Keratinocyte (primary cell): ENCODE data around the gene TLE1. TPM values are rescaled to one million over a fixed set of nuclear protein-coding genes. Genes with fewer than 3 reads are reported as not detected.

Source experiments
- DNase-seq: peaks from one replicate; pipeline ENCODE4 v3.0.0-alpha.2; 2011; ENCODE audit warnings: low read depth, missing footprints, low spot score
- FAIRE-seq: peaks from 2 replicates; lab custom pipeline; 2011; peaks lifted over from hg19 to GRCh38; lab: Jason Lieb, UNC
- H2AFZ ChIP-seq: 2 replicates; pipeline ENCODE4 v1.6.0; 2012; ENCODE audit warnings: low read length, control low read depth, inconsistent platforms; ENCODE audit not compliant: control insufficient read depth
- H3K27ac ChIP-seq: 2 replicates; pipeline ENCODE4 v1.5.1; 2011; ENCODE audit warnings: low read length; ENCODE audit not compliant: control insufficient read depth, insufficient read depth
- H3K27me3 ChIP-seq: 3 replicates; pipeline ENCODE4 v1.6.0; 2011; ENCODE audit warnings: low read length; ENCODE audit not compliant: control insufficient read depth, insufficient read depth; ENCODE audit errors: extremely low read depth
- H3K36me3 ChIP-seq, 2 experiments: 2 replicates in 1 of 2; 3 replicates in 1 of 2; pipeline ENCODE4 v1.5.1; 2011; ENCODE audit warnings: low read length in 2 of 2, mild to moderate bottlenecking in 1 of 2; ENCODE audit not compliant: control insufficient read depth in 2 of 2, insufficient read depth in 2 of 2; ENCODE audit errors: extremely low read depth in 1 of 2
- H3K4me1 ChIP-seq: 3 replicates; pipeline ENCODE4 v1.5.1; 2011; ENCODE audit warnings: low read length; ENCODE audit not compliant: control insufficient read depth, insufficient read depth; ENCODE audit errors: extremely low read depth
- H3K4me2 ChIP-seq: 3 replicates; pipeline ENCODE4 v1.6.0; 2011; ENCODE audit warnings: low read depth, low read length; ENCODE audit not compliant: control insufficient read depth, insufficient read depth; ENCODE audit errors: extremely low read depth
- H3K4me3 ChIP-seq, 3 experiments: fragments of 200-600 bp in 1 of 3; sonication (generic) in 1 of 3; 2 replicates in 2 of 3; 3 replicates in 1 of 3; pipeline ENCODE4 v1.5.1; 2011 to 2016; ENCODE audit warnings: low read length in 3 of 3, mild to moderate bottlenecking in 3 of 3, control low read depth in 2 of 3, inconsistent platforms in 1 of 3, low read depth in 1 of 3, mixed read lengths in 1 of 3, mixed run types in 1 of 3, moderate library complexity in 1 of 3; ENCODE audit not compliant: control insufficient read depth in 2 of 3, insufficient read depth in 2 of 3; ENCODE audit errors: extremely low read depth in 1 of 3
- H3K79me2 ChIP-seq: 2 replicates; pipeline ENCODE4 v1.6.0; 2012; ENCODE audit warnings: low read length; ENCODE audit not compliant: control insufficient read depth, insufficient read depth
- H3K9ac ChIP-seq: 3 replicates; pipeline ENCODE4 v1.6.0; 2011; ENCODE audit warnings: low read length; ENCODE audit not compliant: control insufficient read depth, insufficient read depth; ENCODE audit errors: extremely low read depth
- H3K9me1 ChIP-seq: 3 replicates; pipeline ENCODE4 v1.6.0; 2011; ENCODE audit warnings: low read length; ENCODE audit not compliant: control insufficient read depth, insufficient read depth; ENCODE audit errors: extremely low read depth
- H3K9me3 ChIP-seq: 2 replicates; pipeline ENCODE4 v1.5.1; 2012; ENCODE audit warnings: low read depth, low read length; ENCODE audit not compliant: control insufficient read depth
- H4K20me1 ChIP-seq: 3 replicates; pipeline ENCODE4 v1.6.0; 2011; ENCODE audit warnings: low read length; ENCODE audit not compliant: control insufficient read depth, insufficient read depth; ENCODE audit errors: extremely low read depth
- EZH2 ChIP-seq: IDR thresholded peaks from one replicate; pipeline ENCODE4 v1.6.1; 2012; ENCODE audit warnings: inconsistent platforms, mild to moderate bottlenecking, low read length, moderate library complexity
- dilution Hi-C: fragments of 300-500 bp; cut with MboI; formaldehyde crosslinking; loops from one replicate; pipeline ENCODE4 v1.7.0; 2020; ENCODE audit warnings: low sequenced_read_pairs; ENCODE audit not compliant: extremely low pct_ligation_motif_present
- polyA plus RNA-seq, 5 experiments: library from polyadenylated mRNA; depleted of rRNA in 3 of 5; stranded (reverse) in 3 of 5; stranded (forward) in 1 of 5; unstranded in 1 of 5; fragments of >200 nt; gene quantifications; 1 replicate in 1 of 5; 2 replicates in 3 of 5; 3 replicates in 1 of 5; pipeline versions ENCODE4 v1.2.1 to v1.2.3, GENCODE V29; 2011 to 2012; ENCODE audit warnings: missing spikeins in 2 of 5, low read depth in 1 of 5, low replicate concordance in 1 of 5
- TF ChIP-seq, protein P1 (sequence below), 3 experiments: IDR thresholded peaks in 1 of 3; conservative IDR thresholded peaks in 1 of 3; optimal IDR thresholded peaks in 1 of 3; 2 replicates in 2 of 3; 3 replicates in 1 of 3; pipeline versions ENCODE3 to v1.5.1; 2011; ENCODE audit warnings: low read length in 3 of 3, mild to moderate bottlenecking in 3 of 3, moderate library complexity in 2 of 3, control low read depth in 1 of 3, inconsistent platforms in 1 of 3; ENCODE audit not compliant: insufficient read depth in 2 of 3; ENCODE audit errors: extremely low read depth in 1 of 3

Gene TLE1
- polyA plus RNA-seq, 1 donor (not counting 4 experiments of a cell fraction or from before 2014, with no cell fraction given) = 29.6 TPM

DNA sequence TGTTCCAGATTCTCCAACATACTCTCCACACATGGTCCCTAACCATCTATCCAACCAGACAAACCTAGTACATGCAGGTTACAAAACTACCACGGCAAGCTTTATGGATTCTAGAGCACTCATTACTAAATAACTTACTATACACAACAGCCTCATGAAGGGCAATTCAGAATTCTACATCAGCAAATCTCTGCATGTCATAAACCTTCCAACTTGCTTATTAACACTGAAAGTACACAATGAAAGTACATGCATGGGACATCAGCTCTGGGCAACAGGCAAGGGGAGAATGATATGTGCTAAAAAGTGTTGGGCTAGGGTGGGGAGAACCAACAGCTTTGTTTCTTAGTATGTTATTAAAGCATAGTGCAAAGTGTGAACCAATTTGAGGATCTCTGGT, 70.4 kb downstream of the TLE1 start:
- no peaks in the 10 kb centered on the region for H3K27me3 ChIP-seq
- no peaks in the 10 kb centered on the region for H4K20me1 ChIP-seq
- no peak overlapping the region for H3K9ac ChIP-seq
- TF ChIP-seq, protein P1, sequence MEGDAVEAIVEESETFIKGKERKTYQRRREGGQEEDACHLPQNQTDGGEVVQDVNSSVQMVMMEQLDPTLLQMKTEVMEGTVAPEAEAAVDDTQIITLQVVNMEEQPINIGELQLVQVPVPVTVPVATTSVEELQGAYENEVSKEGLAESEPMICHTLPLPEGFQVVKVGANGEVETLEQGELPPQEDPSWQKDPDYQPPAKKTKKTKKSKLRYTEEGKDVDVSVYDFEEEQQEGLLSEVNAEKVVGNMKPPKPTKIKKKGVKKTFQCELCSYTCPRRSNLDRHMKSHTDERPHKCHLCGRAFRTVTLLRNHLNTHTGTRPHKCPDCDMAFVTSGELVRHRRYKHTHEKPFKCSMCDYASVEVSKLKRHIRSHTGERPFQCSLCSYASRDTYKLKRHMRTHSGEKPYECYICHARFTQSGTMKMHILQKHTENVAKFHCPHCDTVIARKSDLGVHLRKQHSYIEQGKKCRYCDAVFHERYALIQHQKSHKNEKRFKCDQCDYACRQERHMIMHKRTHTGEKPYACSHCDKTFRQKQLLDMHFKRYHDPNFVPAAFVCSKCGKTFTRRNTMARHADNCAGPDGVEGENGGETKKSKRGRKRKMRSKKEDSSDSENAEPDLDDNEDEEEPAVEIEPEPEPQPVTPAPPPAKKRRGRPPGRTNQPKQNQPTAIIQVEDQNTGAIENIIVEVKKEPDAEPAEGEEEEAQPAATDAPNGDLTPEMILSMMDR (optimal IDR thresholded peaks at IDR 0.05 in 1 of 3, IDR thresholded peaks at IDR 0.05 in 1 of 3, conservative IDR thresholded peaks at IDR 0.05 in 1 of 3; ENCODE audit: extremely low read depth in 1 of 3, insufficient read depth in 2 of 3, low read length in 3 of 3) = no peak
- TF ChIP-seq EZH2 = no peak
- H2AFZ ChIP-seq = no peak overlapping the region
- no peak overlapping the region for H3K4me2 ChIP-seq
- H3K9me1 ChIP-seq = no peaks in the 10 kb centered on the region
- dilution Hi-C loops = no loop called here
- DNase-seq (no peak), FAIRE-seq (no peak)
- no peak overlapping the region for H3K4me3 ChIP-seq
- H3K36me3 ChIP-seq = peaks cover 11 to 19% of the 10 kb centered on the region in 2 experiments
- H3K9me3 ChIP-seq = no peaks in the 10 kb centered on the region
- no peaks in the 10 kb centered on the region for H3K79me2 ChIP-seq
- no peaks in the 10 kb centered on the region for H3K4me1 ChIP-seq
- H3K27ac ChIP-seq = no peak overlapping the region

DNA sequence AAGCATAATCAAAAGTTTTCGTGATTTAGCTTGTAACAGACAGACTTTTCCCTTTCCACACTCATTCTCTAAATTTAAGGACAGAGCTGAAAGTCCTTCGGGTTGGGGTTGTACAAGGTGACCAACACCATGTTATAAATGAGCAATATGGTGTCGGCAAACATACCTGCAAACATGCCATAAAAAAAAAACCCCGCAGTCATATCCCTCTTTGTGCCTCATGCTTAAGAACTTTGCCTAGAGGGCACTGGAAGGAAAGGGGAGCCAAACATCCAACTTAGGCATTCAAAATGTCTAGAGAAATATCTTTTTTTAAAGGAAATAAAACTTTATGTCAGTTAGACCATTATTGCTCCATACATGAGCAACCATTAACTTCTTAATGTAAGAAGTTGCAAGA, 73.2 kb downstream of the TLE1 start:
- H3K79me2 ChIP-seq = no peaks in the 10 kb centered on the region
- H3K9me1 ChIP-seq = no peaks in the 10 kb centered on the region
- dilution Hi-C loops = no loop called here
- no peak overlapping the region for H2AFZ ChIP-seq
- H3K9ac ChIP-seq = no peak overlapping the region
- no peaks in the 10 kb centered on the region for H4K20me1 ChIP-seq
- H3K4me1 ChIP-seq = no peaks in the 10 kb centered on the region
- DNase-seq (no peak), FAIRE-seq (no peak)
- TF ChIP-seq, protein P1 (optimal IDR thresholded peaks at IDR 0.05 in 1 of 3, IDR thresholded peaks at IDR 0.05 in 1 of 3, conservative IDR thresholded peaks at IDR 0.05 in 1 of 3; ENCODE audit: extremely low read depth in 1 of 3, insufficient read depth in 2 of 3, low read length in 3 of 3) = no peak
- no peak for TF ChIP-seq EZH2
- H3K9me3 ChIP-seq = no peaks in the 10 kb centered on the region
- H3K36me3 ChIP-seq = peaks cover 11 to 25% of the 10 kb centered on the region in 2 experiments
- H3K4me3 ChIP-seq = no peak overlapping the region
- H3K4me2 ChIP-seq = no peak overlapping the region
- H3K27me3 ChIP-seq = no peaks in the 10 kb centered on the region
- no peak overlapping the region for H3K27ac ChIP-seq
